ENCODE measurements around the gene FANCC. TPM values are rescaled to one million over a fixed set of nuclear protein-coding genes. Genes with fewer than 3 reads are reported as not detected.

FANCC gene
- total RNA-seq, 1 experiment from 2014 or later, result 19.4 TPM

DNA sequence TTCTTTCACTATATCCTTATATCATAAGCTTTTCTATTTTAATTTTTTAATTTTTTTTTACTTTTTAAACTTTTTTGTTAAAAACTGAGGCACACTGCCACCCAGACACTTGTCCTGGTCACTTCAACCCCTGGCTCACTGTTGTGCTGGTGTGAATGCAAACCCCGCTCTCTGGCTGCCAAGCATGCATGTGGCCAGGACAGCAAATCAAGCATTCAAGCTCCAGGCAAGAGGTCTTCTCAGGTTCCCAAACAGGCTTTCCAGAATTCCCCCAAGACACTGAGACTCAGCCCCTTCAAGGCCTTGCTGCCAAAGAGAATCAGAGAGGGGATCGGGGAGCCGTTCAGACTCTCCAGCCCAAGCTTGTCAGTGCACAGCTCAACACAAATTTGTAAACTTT, 139.9 kb downstream of the FANCC start:
- no peaks in the 10 kb centered on the region for H3K9me2 ChIP-seq (ENCODE audit: insufficient read depth)
- H3K4me1 ChIP-seq (ENCODE audit: control insufficient read depth in 1 of 2, insufficient read depth in 2 of 2, low read length in 2 of 2), result no peaks in the 10 kb centered on the region
- intact Hi-C loops (cut with micrococcal nuclease), result no loop called here
- no peak overlapping the region for H3K9ac ChIP-seq (ENCODE audit: low read length)
- H3K4me3 ChIP-seq (replicated peaks in 1 of 2; ENCODE audit: low read depth in 1 of 2, low read length in 2 of 2), result no peak overlapping the region
- no peaks in the 10 kb centered on the region for H3K9me3 ChIP-seq (ENCODE audit: control insufficient read depth in 1 of 2, insufficient read depth in 1 of 2, low read depth in 1 of 2, low read length in 2 of 2)
- H3K27me3 ChIP-seq (ENCODE audit: insufficient read depth, low read length), result no peaks in the 10 kb centered on the region
- DNase-seq (ENCODE audit: low read depth, low spot score) (no peak), ATAC-seq (no peak)
- H4K20me1 ChIP-seq (ENCODE audit: insufficient read depth), result no peaks in the 10 kb centered on the region
- ChIA-PET RAD21 (ENCODE audit: low non-redundant PET in 1 of 2, low total read pairs in 2 of 2, uncharacterized antibody in 2 of 2, unreplicated experiment in 2 of 2) (no interaction called here), POLR2A (no interaction called here), CTCF (interaction anchor here (5.5 kb wide), 1 partner anchor 9 kb away, joined by 28 read pairs; no protein-coding TSS in a partner anchor)
- no peak overlapping the region for H3K27ac ChIP-seq (ENCODE audit: low read depth, low read length)
- H2AFZ ChIP-seq (ENCODE audit: low read depth, low read length, poor library complexity, severe bottlenecking), result no peak overlapping the region
- no peaks in the 10 kb centered on the region for H3K79me2 ChIP-seq (ENCODE audit: insufficient read depth, low read length)
- no peak overlapping the region for H3K4me2 ChIP-seq (ENCODE audit: low read length)
- TF ChIP-seq CBX3 (IDR thresholded peaks at IDR 0.05; ENCODE audit: low read depth) (no peak), ELF1 (IDR thresholded peaks at IDR 0.05; ENCODE audit: borderline replicate concordance, low read depth) (no peak), SRF (IDR thresholded peaks at IDR 0.05; ENCODE audit: low read depth) (no peak), TCF7L2 (IDR thresholded peaks at IDR 0.05; ENCODE audit: borderline replicate concordance, extremely low read depth, insufficient read depth, insufficient read length) (no peak), SP1 (IDR thresholded peaks at IDR 0.05; ENCODE audit: low read depth) (no peak), YY1 (IDR thresholded peaks at IDR 0.05; ENCODE audit: extremely low read depth, insufficient replicate concordance, low read depth, low read length) (no peak), ZFX (IDR thresholded peaks at IDR 0.05) (no peak), EZH2phosphoT487 (IDR thresholded peaks at IDR 0.05; ENCODE audit: borderline replicate concordance) (no peak), ZNF274 (IDR thresholded peaks at IDR 0.05; ENCODE audit: low read depth, low read length) (no peak), EZH2 (IDR thresholded peaks at IDR 0.05) (no peak), POLR2AphosphoS5 (IDR thresholded peaks at IDR 0.05; ENCODE audit: low read depth, low read length) (no peak), CEBPB (IDR thresholded peaks at IDR 0.05; ENCODE audit: low read depth) (no peak), ATF3 (IDR thresholded peaks at IDR 0.05) (no peak), RAD21 (IDR thresholded peaks at IDR 0.05; ENCODE audit: low read depth) (no peak)
- TF ChIP-seq, protein P1, sequence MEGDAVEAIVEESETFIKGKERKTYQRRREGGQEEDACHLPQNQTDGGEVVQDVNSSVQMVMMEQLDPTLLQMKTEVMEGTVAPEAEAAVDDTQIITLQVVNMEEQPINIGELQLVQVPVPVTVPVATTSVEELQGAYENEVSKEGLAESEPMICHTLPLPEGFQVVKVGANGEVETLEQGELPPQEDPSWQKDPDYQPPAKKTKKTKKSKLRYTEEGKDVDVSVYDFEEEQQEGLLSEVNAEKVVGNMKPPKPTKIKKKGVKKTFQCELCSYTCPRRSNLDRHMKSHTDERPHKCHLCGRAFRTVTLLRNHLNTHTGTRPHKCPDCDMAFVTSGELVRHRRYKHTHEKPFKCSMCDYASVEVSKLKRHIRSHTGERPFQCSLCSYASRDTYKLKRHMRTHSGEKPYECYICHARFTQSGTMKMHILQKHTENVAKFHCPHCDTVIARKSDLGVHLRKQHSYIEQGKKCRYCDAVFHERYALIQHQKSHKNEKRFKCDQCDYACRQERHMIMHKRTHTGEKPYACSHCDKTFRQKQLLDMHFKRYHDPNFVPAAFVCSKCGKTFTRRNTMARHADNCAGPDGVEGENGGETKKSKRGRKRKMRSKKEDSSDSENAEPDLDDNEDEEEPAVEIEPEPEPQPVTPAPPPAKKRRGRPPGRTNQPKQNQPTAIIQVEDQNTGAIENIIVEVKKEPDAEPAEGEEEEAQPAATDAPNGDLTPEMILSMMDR (IDR thresholded peaks at IDR 0.05 in 2 of 3, conservative IDR thresholded peaks at IDR 0.05 in 1 of 3; ENCODE audit: borderline replicate concordance in 1 of 3, insufficient read depth in 1 of 3, low read depth in 2 of 3, low read length in 2 of 3), result no peak
- TF ChIP-seq, protein P2, sequence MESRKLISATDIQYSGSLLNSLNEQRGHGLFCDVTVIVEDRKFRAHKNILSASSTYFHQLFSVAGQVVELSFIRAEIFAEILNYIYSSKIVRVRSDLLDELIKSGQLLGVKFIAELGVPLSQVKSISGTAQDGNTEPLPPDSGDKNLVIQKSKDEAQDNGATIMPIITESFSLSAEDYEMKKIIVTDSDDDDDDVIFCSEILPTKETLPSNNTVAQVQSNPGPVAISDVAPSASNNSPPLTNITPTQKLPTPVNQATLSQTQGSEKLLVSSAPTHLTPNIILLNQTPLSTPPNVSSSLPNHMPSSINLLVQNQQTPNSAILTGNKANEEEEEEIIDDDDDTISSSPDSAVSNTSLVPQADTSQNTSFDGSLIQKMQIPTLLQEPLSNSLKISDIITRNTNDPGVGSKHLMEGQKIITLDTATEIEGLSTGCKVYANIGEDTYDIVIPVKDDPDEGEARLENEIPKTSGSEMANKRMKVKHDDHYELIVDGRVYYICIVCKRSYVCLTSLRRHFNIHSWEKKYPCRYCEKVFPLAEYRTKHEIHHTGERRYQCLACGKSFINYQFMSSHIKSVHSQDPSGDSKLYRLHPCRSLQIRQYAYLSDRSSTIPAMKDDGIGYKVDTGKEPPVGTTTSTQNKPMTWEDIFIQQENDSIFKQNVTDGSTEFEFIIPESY (IDR thresholded peaks at IDR 0.05; ENCODE audit: extremely low read depth, insufficient replicate concordance, low read length), result no peak
- TF ChIP-seq, protein P3, sequence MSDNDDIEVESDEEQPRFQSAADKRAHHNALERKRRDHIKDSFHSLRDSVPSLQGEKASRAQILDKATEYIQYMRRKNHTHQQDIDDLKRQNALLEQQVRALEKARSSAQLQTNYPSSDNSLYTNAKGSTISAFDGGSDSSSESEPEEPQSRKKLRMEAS (IDR thresholded peaks at IDR 0.05), result no peak
- no TSS peak for BruUV-seq (replicated peaks)
- no peaks in the 10 kb centered on the region for H3K36me3 ChIP-seq (ENCODE audit: control insufficient read depth in 1 of 2, insufficient read depth in 2 of 2, low read length in 2 of 2)
